Measurements from ENCODE around the gene RABGAP1L. TPM values are rescaled to one million over a fixed set of nuclear protein-coding genes. Genes with fewer than 3 reads are reported as not detected.

The RABGAP1L gene
- total and polyA plus RNA-seq, 2 of the 4 experiments (the other 2 are of a cell fraction): 7.9 to 26.7 TPM

- TF ChIP-seq MAFK (IDR thresholded peaks at IDR 0.05; ENCODE audit: low read depth, low read length): no peak
- TF ChIP-seq CTCF (conservative IDR thresholded peaks at IDR 0.05; ENCODE audit: low read depth, low read length): peak; percentile 27; the same call in 1 of the 2 replicates
- TF ChIP-seq MAZ (IDR thresholded peaks at IDR 0.05; ENCODE audit: borderline replicate concordance, low read depth, low read length): peak; percentile 41; the same call in 1 of the 2 replicates
- Histone ChIP-seq H2AK9ac (replicated peaks; ENCODE audit: low read depth, low read length, poor library complexity) (no peak overlapping the region), H2BK5ac (ENCODE audit: low read depth, low read length, poor library complexity, severe bottlenecking) (no peak overlapping the region), H2BK15ac (ENCODE audit: low read depth, low read length) (no peak overlapping the region), H2AK5ac (ENCODE audit: low read depth, low read length) (no peak overlapping the region), H3K27ac (ENCODE audit: insufficient read depth, low read length) (no peak overlapping the region), H3K14ac (replicated peaks; ENCODE audit: low read depth, low read length) (no peak overlapping the region), H3K79me1 (ENCODE audit: low read depth in 1 of 2, low read length in 2 of 2) (no peaks in the 10 kb centered on the region), H3K23ac (ENCODE audit: low read depth, low read length) (no peak overlapping the region), H3K27me3 (ENCODE audit: control insufficient read depth, insufficient read depth, low read length) (no peaks in the 10 kb centered on the region), H2BK120ac (ENCODE audit: low read depth, low read length) (no peak overlapping the region), H3K9me1 (ENCODE audit: insufficient read depth, low read length) (no peaks in the 10 kb centered on the region), H3K4ac (ENCODE audit: low read depth, low read length) (no peak overlapping the region), H4K5ac (ENCODE audit: low read depth, low read length) (no peak overlapping the region), H2AFZ (replicated peaks; ENCODE audit: low read length, poor library complexity) (no peak overlapping the region), H3K4me2 (ENCODE audit: low read depth, low read length) (no peak overlapping the region), H3K56ac (ENCODE audit: extremely low read depth, insufficient read depth, low read length) (no peak overlapping the region), H3K9me3 (ENCODE audit: control insufficient read depth, insufficient read depth, low read length) (no peaks in the 10 kb centered on the region), H4K8ac (ENCODE audit: low read depth in 2 of 2, low read length in 2 of 2) (no peak overlapping the region), H3K4me3 (ENCODE audit: insufficient read depth, low read depth, low read length) (no peak overlapping the region), H4K91ac (ENCODE audit: insufficient read depth, low read depth, low read length) (no peak overlapping the region), H3K18ac (ENCODE audit: low read depth, low read length) (no peak overlapping the region), H2BK20ac (ENCODE audit: low read depth, low read length) (peak overlapping the region; percentile 14; the same call in 1 of the 2 replicates), H3K9ac (ENCODE audit: low read depth, low read length) (no peak overlapping the region), H3K4me1 (ENCODE audit: control insufficient read depth, insufficient read depth, low read length) (no peaks in the 10 kb centered on the region), H4K20me1 (ENCODE audit: insufficient read depth, low read length) (no peaks in the 10 kb centered on the region), H3K36me3 (ENCODE audit: control insufficient read depth, insufficient read depth, low read length) (no peaks in the 10 kb centered on the region)
- ATAC-seq (ENCODE audit: low read depth): peak; percentile 97
- DNase-seq: peak; percentile 68
- in situ Hi-C loops (cut with MboI; ENCODE audit: low sequenced_read_pairs): no loop called here
- CTCF ChIA-PET: interaction anchor here (0.6 to 1.9 kb wide), 3 partner anchors 31 to 430 kb away, joined by 3 to 6 read pairs (median 3); no protein-coding TSS in a partner anchor
- dilution Hi-C loops (cut with HindIII; ENCODE audit: low sequenced_read_pairs, unreplicated experiment): no loop called here
- POLR2A ChIA-PET (ENCODE audit: unreplicated experiment): no interaction called here
- no TSS peak for BruUV-seq (replicated peaks)
- intact Hi-C loops (cut with micrococcal nuclease): no loop called here
- WGBS, 2 experiments (ENCODE audit: extremely low coverage in 2 of 2, insufficient read length in 1 of 2): no CpG with 5 or more reads among the region's 1 CpG
Measured at GRCh38 chr1:174692313-174692712, 533.0 kb downstream of the RABGAP1L start.
